Peyer's patch (tissue), 4 donors: ENCODE results near the gene ANK2. TPM values are rescaled to one million over a fixed set of nuclear protein-coding genes. Genes with fewer than 3 reads are reported as not detected.

Source experiments
- DNase-seq, 3 donors: peaks; one replicate each; pipeline ENCODE4 v3.0.0-alpha.2; 2017 to 2019
- H3K27ac ChIP-seq, 4 donors: fragments of 200-600 bp; sonication (generic); one replicate each; pipeline ENCODE4 v1.5.1; 2016 to 2019
- H3K27me3 ChIP-seq, 2 donors: fragments of 200-600 bp; sonication (generic); one replicate each; pipeline ENCODE4 v1.5.1; 2019
- H3K36me3 ChIP-seq, 3 donors: fragments of 200-600 bp; sonication (generic); one replicate each; pipeline ENCODE4 v1.5.1; 2016 to 2019
- H3K4me1 ChIP-seq, 4 donors: fragments of 200-600 bp; sonication (generic); one replicate each; pipeline ENCODE4 v1.5.1; 2016 to 2019
- H3K4me3 ChIP-seq, 4 donors: fragments of 200-600 bp; sonication (generic); 1 replicate in 3 of 4; 2 replicates in 1 of 4; pipeline ENCODE4 v1.5.1; 2016 to 2019; ENCODE audit warnings: mild to moderate bottlenecking in 1 of 4
- H3K9me3 ChIP-seq, 4 donors: fragments of 200-600 bp; sonication (generic); one replicate each; pipeline ENCODE4 v1.5.1; 2016 to 2019; ENCODE audit warnings: mild to moderate bottlenecking in 1 of 4
- CTCF ChIP-seq, 6 experiments: fragments of 450-650 bp in 4 of 6; fragments of 200-600 bp in 2 of 6; sonication (generic) in 1 of 6; IDR thresholded peaks; one replicate each; pipeline ENCODE4 v1.5.1; 2017 to 2019; ENCODE audit warnings: antibody characterized with exemption in 6 of 6, mild to moderate bottlenecking in 3 of 6, moderate library complexity in 1 of 6
- POLR2A ChIP-seq, 2 donors: fragments of 450-650 bp; IDR thresholded peaks; one replicate each; pipeline ENCODE4 v1.5.1; 2017; ENCODE audit warnings: antibody characterized with exemption in 2 of 2, mild to moderate bottlenecking in 2 of 2, moderate library complexity in 2 of 2
- total RNA-seq, 4 donors: library from RNA; depleted of rRNA; stranded (reverse); fragments of >200 nt; gene quantifications; one replicate each; pipeline ENCODE4 v1.1.0, GENCODE V29; 2016

Gene ANK2
- total RNA-seq, 4 donors from 2014 or later, result 5.3 to 85.0 (median 21.1) TPM

- Histone ChIP-seq H3K4me3 (no peak overlapping the region), H3K27ac (no peak overlapping the region), H3K9me3 (no peaks in the 10 kb centered on the region), H3K27me3 (no peaks in the 10 kb centered on the region), H3K4me1 (no peaks in the 10 kb centered on the region), H3K36me3 (no peaks in the 10 kb centered on the region)
- DNase-seq, result no peak
- no peak for TF ChIP-seq POLR2A (IDR thresholded peaks at IDR 0.05)
- no peak for TF ChIP-seq CTCF (IDR thresholded peaks at IDR 0.05)
These were observed 111.1 kb downstream of the ANK2 start for GRCh38 chr4:113160548-113160947.

- Histone ChIP-seq H3K27ac (no peak overlapping the region), H3K36me3 (no peaks in the 10 kb centered on the region), H3K4me3 (no peak overlapping the region), H3K27me3 (no peaks in the 10 kb centered on the region), H3K4me1 (no peaks in the 10 kb centered on the region), H3K9me3 (no peaks in the 10 kb centered on the region)
- no peak for TF ChIP-seq POLR2A (IDR thresholded peaks at IDR 0.05)
- TF ChIP-seq CTCF (IDR thresholded peaks at IDR 0.05), result no peak
- no peak for DNase-seq
These were observed 112.6 kb downstream of the ANK2 start for GRCh38 chr4:113162089-113162488.

- no peaks in the 10 kb centered on the region for H3K27me3 ChIP-seq
- DNase-seq, result no peak
- no peaks in the 10 kb centered on the region for H3K9me3 ChIP-seq
- no peaks in the 10 kb centered on the region for H3K36me3 ChIP-seq
- no peak overlapping the region for H3K4me3 ChIP-seq
- TF ChIP-seq POLR2A (IDR thresholded peaks at IDR 0.05) (no peak), CTCF (IDR thresholded peaks at IDR 0.05) (no peak)
- no peak overlapping the region for H3K27ac ChIP-seq
- H3K4me1 ChIP-seq, result no peaks in the 10 kb centered on the region
These were observed 119.9 kb downstream of the ANK2 start for GRCh38 chr4:113169368-113169767.

GRCh38 chr4:113170115-113170804 lies 120.8 kb downstream of the ANK2 start:
- H3K36me3 ChIP-seq, result no peaks in the 10 kb centered on the region
- no peaks in the 10 kb centered on the region for H3K4me1 ChIP-seq
- TF ChIP-seq POLR2A (IDR thresholded peaks at IDR 0.05) (no peak), CTCF (IDR thresholded peaks at IDR 0.05) (no peak)
- H3K27me3 ChIP-seq, result no peaks in the 10 kb centered on the region
- H3K9me3 ChIP-seq, result no peaks in the 10 kb centered on the region
- no peak overlapping the region for H3K4me3 ChIP-seq
- DNase-seq, result no peak
- no peak overlapping the region for H3K27ac ChIP-seq

GRCh38 chr4:113170805-113171468 lies 121.5 kb downstream of the ANK2 start:
- no peak for DNase-seq
- Histone ChIP-seq H3K27ac (no peak overlapping the region), H3K27me3 (no peaks in the 10 kb centered on the region), H3K4me1 (no peaks in the 10 kb centered on the region), H3K36me3 (no peaks in the 10 kb centered on the region), H3K9me3 (no peaks in the 10 kb centered on the region), H3K4me3 (no peak overlapping the region)
- TF ChIP-seq POLR2A (IDR thresholded peaks at IDR 0.05) (no peak), CTCF (IDR thresholded peaks at IDR 0.05) (no peak)
